GM18870 (cell line): ENCODE measurements around the gene HIP1R.

Source experiments
- ATAC-seq: cut with Tn5 transposase; IDR thresholded peaks from one replicate; pipeline ENCODE4 v1.9.1; 2021; ENCODE audit warnings: moderate library complexity; ENCODE audit not compliant: unreplicated experiment

HIP1R gene

GRCh38 chr12:122834104-122834920 is 945 bp upstream of the HIP1R start:
- ATAC-seq, result no peak

- ATAC-seq, result no peak
Measured at GRCh38 chr12:122835750-122836026, 431 bp downstream of the HIP1R start.

- ATAC-seq, result no peak
Measured at GRCh38 chr12:122836027-122836921, 1.0 kb downstream of the HIP1R start.

- ATAC-seq, result no peak
Measured at GRCh38 chr12:122837306-122838265, 2.3 kb downstream of the HIP1R start.

- ATAC-seq, result no peak
Measured at GRCh38 chr12:122838841-122839240, 3.6 kb downstream of the HIP1R start.

- ATAC-seq, result no peak
Measured at GRCh38 chr12:122839907-122840554, 4.8 kb downstream of the HIP1R start.

GRCh38 chr12:122840580-122841513 is 5.6 kb downstream of the HIP1R start:
- ATAC-seq, result no peak

- no peak for ATAC-seq
Measured at GRCh38 chr12:122841544-122842321, 6.5 kb downstream of the HIP1R start.

GRCh38 chr12:122842505-122843405 is 7.5 kb downstream of the HIP1R start:
- ATAC-seq, result no peak

GRCh38 chr12:122843455-122843854 is 8.2 kb downstream of the HIP1R start:
- no peak for ATAC-seq

- no peak for ATAC-seq
Measured at GRCh38 chr12:122844366-122844971, 9.2 kb downstream of the HIP1R start.

GRCh38 chr12:122845041-122845864 is 10.0 kb downstream of the HIP1R start:
- ATAC-seq, result no peak

- ATAC-seq, result no peak
Measured at GRCh38 chr12:122845865-122846621, 10.8 kb downstream of the HIP1R start.

GRCh38 chr12:122846622-122847515 is 11.6 kb downstream of the HIP1R start:
- no peak for ATAC-seq

- ATAC-seq, result no peak
Measured at GRCh38 chr12:122847516-122847836, 12.2 kb downstream of the HIP1R start.
